HS-5 (cell line): ENCODE measurements around the gene EEF2.
"Not testable (repeated sequence)": the region's sequence is repeated elsewhere in the genome, so short reads cannot be mapped to it uniquely, and the experiment has no call there.

ENCODE experiments used
- DNase-seq: peaks from one replicate; pipeline ENCODE4 v3.0.0-alpha.2; 2012; ENCODE audit warnings: low read depth

The EEF2 gene

DNA sequence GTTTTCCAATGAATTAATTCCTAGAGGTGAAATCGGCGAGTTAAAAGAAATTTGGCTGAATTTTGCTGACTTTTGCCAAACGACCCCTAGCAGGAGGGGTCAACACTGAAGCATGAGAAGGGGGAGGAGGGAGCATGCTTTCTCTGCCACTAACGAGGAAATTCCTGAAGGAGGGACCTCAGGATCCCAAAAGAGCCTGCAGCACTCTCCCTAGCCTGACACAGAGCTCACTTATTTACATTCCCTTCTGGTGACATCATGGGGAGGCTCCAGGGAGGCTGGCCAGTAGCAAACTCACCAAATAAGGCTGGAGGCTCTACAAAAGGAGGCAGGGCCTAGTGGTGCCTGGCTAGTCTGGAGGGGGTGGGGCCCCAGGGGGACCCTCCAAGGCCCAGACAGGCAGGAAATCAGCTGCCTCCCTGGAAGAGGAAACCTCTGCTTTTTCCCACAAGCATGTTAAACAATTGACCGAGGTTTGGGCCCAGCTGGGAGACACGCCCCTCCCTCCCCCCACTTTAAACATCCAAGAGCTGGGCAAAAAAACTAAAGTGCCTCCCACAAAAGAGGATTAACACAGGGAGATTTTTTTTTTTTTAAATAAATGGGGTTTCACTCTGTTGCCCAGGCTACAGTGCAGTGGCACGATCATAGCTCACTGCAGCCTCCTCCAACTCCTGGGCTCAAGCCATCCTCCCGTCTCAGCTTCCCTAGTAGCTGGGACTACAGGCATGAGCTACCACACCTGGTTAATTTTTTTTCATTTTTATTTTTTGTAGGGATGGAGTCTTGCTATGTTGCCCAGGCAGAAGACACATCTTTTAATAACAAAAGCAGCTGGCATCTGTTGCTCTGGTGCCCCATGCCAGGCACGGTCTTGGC, 16.5 kb downstream of the EEF2 start:
- DNase-seq = peak; percentile 100

DNA sequence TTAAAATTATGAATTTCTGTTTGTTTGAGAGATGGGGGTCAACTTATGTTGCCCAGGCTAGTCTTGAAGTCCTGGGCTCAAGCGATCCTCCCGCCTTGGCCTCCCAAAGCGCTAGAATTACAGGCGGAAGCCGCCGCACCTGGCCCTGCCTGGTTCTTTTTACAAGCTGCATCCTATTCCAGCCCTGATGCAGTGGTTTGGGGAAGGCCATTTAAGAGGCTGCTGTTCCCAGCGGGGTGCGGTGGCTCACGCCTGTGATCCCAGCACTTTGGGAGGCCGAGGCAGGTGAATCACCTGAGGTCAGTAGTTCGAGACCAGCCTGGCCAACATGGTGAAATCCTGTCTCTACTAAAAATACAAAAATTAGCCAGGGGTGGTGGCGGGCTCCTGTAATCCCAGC, 17.3 kb downstream of the EEF2 start:
- DNase-seq = not testable (repeated sequence)

DNA sequence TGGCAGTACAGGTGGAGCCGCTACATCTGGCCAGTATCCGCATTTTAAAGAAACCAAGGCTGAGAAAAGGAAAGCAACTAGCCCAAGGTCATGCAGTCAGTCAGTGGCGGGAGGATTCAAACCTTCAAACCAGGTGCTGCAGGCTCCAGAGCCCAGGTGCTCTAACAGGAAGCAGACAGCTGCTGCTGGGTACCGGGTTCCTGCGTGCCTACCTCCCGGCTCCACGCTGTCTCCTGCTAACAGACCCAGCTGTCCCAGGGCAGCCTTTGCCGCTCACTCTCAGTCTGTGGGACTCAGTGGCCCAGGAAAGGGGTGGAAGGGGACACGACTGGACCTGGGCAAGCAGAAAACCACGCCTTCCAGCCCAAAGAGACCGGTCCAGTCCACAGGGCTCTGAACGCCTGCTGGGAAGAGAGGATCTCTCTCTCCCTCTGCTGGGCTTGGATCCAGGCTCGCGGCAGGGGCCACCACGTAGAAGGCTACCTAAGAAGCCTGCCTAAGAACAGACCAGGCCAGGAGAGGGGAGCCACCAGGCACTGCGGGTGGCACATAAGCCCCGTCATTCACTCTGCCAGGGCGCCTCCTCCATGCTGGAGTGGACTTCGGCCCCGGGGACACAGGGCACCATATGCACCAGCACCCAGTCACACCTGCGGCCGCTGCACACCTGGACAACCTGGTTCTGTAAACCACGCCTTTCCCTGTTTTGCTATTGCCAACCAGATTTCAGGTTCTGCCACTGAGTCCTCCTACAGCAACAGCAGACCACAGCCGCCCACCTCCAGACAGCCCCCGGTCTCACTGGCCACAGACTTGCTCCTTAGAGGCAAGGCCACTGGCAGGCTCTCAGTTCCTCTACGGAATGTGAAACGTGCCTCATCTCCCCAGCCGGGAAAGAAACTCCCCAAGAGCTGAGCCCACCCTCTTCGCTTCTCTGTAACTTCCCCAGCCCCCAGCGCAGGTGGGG, 18.9 kb downstream of the EEF2 start:
- no peak for DNase-seq

DNA sequence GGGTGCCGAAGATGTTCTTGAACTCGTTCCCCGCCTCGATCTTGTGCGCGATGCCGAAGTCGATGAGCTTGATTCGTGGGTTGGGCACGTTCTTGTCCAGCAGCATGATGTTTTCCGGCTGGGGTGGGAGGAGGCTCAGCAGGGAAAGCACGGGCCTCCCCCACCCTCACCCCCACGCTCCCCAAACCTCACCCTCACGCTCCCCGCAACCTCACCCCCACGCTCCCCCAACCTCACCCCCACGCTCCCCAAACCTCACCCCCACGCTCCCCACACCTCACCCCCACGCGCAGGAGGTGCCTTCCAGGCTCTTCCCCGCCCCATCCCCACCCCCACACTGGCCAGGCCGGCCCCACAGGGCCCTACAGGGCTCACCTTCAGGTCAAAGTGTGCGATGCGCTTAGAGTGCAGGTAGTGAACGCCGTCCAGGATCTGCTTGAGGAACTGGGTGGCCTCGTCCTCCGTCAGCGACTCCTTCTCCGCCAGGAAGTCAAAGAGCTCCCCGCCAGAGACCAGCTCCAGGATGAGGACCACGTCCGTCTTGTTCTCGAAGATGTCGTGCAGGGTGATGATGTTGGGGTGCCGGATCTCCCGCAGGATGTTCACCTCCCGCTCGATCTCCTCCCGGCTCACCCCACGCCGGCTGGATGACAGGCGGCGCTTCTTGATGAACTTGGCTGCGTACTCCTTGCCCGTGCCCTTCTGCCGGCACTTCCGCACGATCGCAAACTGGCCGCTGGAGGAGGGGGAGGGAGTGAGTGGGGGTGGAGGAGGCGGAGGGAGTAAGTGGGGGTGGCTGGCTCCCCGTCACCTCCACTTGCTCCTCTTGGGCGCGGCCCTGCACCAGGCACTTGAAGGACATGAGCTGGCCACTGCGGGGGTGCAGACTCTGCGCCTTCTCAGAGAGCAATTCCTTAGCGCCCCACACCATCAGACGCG, 20.7 kb downstream of the EEF2 start:
- DNase-seq = no peak

DNA sequence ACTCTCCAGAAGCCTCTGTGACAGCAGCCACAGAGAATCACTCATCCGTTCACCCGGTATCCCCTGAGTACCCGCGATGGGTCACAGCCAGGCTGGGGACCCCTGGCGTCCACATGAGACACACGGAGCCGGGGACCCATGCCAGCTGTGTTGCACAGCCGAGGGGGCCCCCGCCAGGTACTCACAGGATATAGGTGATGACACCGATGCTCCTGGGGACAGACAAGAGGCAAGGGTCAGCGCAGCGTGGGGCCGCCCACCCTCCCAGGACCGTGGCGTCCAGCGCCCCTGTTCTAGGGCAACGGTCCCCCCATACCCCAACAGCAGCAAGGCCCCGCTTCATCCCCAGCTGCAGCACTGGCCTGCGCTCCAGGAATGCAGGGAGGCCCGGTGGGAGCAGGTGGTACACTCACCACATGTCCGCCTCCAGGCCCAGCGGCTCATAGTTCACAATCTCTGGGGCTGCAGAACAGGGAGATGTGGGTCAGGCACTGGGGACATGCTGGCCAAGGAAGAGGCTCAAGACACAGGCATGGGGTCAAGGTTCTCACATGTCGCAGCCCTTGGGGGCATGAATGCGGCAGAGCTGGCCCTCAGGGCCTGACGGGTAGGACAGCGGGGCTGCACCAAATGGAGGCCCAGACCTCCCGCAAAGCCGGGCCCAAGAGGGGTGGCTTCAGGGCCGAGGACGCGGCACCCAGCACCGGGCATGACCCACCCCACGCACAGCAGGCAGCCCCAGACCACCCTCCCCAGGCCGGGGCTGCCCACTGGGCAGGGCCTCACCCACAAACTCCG, 21.6 kb downstream of the EEF2 start:
- DNase-seq = no peak

DNA sequence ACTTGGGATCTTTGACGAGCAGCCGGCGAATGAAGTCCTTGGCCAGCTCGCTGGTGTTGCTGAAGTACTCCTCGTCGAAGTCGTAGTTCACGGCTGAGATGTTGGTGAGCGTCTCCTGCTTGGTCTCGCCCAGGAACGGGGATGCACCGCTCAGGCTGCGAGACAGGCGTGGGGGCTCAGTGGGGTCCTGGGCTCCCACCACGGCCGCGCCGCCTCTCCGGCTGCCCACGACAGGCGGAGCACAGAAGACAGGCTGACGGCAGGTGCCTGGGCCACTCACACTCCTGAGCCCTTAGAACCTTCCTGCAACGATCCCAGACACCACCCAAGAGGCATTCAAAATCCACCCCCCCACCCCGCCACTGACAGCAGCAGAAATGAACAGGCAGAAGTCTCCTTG, 24.3 kb downstream of the EEF2 start:
- no peak for DNase-seq

DNA sequence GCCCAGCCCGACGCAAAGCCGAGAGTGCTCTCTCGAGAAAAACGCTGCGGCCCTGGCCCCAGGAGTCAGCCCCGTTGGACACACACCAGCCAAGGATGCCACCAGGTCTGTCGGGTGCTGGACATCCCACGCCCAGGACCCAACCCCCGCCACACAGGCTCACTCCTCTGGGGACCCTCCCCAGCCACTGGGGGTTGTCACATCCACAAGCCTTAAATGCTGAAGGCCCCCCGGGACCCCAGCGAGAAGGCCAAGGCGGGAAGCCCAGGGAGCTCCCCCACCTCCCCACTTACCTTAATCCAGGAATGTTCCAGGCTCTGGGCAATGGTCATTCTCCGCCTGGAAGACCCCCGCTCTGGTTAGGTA, 25.5 kb downstream of the EEF2 start:
- no peak for DNase-seq

DNA sequence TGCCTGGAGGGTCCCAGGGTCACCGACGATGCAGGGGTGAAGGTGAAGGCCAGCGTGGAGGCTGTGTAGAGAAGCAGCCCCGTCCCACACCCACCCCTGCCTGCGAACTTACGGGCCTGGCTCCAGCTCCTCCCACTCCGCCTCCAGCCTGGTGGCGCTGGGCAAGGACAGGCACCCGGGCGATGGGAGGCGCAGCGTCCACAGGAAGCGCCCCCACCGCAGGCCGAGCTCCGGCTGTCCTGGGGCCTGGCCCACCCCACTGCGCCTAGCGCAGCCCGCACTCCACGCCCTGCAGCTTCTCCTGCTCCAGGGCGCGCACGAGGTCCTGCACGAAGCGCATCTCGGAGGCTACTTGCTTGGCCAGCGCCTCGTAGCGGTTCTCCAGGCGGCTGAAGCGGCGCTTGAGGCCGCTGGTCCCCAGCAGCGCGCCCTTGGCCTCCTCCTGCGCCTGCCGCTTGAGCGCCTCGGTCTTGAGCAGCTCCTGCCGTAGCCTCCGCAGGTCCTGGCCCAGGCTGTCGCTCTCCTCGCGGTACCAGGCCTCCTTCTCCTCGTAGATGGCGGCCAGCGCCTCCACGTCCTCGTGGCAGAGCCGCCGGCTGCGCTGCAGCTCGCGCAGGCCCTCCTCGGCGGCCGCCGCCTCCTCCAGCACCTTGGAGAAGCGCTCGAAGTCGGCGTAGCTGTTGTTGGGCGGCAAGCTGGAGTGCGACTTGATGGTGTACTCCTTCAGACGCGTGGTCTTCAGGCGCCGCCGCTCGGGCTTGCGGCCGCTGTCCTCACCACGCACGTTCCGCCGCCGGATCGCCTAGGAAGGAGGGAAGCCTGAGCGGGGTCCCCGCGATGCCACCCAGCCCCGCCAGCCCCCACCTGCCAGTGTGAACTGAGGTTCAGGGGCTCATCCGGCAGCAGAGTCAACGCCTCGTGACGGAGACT, 26.2 kb downstream of the EEF2 start:
- no peak for DNase-seq

DNA sequence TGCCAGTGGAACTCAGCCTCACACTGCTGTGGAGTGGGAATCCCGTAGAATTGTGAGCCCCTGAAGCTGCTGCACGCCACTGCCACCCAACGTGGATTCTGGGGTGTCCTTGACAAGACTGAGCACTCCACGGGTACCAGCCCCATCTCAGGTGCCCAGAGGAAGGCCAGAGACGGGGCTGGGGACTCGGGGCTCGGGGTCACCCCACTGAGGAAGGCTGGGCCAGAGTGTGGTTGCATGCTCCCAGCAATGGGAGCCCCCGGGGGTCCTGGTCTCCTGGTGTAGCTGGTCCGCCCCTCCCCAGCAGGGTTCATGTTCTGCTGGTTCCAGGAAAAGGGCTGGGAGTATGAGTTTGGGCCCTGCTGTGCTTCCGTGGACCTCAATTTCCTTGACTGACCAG, 29.6 kb downstream of the EEF2 start:
- DNase-seq = no peak

DNA sequence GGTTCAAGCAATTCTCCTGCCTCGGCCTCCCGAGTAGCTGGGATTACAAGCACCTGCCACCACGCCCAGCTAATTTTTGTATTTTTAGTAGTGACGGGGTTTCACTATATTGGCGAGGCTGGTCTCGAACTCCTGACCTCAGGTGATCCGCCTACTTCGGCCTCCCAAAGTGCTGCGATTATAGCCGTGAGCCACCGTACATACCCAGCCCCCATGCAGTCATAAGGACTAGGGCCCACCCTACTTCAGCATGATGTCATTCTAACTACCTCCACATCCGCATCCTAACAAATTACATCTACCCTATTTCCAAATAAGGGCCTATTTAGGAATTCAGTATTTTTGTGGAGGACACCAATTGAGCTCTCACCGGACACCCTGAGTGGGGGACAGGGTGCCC, 30.0 kb downstream of the EEF2 start:
- not testable (repeated sequence) for DNase-seq

DNA sequence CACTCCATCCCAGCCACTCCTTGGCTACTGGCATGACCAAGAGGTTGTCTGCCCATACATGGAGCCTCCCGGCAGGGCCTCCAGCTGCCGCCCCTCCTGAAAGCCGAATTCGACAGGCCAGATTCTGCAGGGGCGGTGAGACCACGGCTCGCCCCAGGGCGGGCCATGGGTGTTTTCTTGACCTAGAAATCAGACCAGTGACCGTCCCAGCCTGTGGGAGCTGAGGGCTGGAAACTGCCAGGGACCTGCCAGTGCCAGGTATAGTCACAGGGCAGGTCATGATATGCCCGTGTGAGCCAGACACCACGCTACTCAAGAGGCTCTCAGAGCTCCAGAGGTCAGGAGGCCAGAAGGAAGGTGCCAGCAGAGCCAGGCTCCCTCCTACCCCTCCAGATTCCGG, 31.2 kb downstream of the EEF2 start:
- DNase-seq = no peak

DNA sequence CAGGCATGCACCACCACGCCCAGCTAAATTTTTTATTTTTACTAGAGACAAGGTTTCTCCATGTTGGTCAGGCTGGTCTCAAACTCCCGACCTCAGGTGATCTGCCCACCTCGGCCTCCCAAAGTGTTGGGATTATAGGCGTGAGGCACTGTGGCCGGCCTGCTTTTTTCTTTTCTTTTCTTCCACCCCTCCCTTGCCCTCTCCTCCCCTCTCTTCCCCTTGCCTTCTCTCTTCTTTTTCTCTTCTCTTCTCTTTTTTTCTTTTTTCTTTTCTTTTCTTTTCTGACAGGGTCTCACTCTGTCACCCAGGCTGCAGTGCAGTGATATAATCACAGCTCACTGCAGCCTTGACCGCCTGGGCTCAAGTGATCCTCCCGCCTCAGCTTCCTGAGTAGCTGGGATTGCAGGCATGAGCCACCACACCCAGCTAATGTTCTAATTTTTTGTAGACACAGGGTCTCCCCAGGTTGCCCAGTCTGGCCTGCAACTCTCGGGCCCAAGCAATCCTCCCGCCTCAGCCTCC, 32.4 kb downstream of the EEF2 start:
- DNase-seq = not testable (repeated sequence)

DNA sequence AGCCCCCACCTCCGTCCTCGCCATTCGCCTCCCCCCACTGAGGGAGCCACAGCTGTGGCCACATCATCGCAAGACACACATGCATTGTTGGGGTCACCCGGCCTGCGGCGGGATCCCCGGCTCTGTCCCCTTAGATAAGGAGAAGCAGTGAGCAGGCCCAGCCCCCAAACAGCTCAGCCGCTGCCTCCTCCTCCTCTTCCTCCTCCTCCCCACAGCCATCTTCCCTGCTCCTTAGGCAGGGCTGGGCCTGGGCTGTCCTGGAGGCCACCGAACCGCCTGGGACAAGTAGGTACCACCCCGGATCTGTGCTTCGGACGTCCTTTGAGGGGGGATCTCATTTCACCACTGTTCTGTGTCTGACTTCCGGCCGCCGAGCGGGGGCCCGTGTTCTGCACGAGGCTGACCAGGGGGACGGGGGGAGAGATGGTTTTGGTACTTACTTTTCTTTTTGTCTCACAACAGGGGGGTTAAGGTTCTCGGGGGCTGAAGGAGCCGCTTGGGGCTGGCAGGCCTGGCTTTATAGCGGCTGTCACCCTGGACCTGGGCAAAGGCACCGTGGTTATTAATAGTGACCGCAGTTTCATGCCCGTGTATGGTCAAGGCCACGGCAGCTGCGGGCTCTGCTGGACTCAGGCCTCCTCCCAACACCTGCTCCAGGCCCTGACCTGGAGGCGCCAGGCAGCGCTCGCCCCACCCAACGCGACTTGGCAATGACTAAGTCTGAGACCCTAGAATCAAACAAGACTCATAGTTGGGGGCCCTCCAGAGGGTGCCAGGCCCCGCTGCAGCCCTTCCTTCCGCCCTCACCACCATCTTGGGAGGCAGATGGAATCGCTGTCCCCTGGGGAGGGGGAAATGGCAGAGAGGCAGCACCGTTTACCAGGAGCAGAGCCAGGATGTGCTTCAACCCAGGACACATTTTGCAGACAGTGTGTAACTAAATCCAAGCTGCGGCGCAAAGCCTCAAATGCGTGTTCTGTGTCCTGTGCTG, 34.1 kb downstream of the EEF2 start:
- no peak for DNase-seq

DNA sequence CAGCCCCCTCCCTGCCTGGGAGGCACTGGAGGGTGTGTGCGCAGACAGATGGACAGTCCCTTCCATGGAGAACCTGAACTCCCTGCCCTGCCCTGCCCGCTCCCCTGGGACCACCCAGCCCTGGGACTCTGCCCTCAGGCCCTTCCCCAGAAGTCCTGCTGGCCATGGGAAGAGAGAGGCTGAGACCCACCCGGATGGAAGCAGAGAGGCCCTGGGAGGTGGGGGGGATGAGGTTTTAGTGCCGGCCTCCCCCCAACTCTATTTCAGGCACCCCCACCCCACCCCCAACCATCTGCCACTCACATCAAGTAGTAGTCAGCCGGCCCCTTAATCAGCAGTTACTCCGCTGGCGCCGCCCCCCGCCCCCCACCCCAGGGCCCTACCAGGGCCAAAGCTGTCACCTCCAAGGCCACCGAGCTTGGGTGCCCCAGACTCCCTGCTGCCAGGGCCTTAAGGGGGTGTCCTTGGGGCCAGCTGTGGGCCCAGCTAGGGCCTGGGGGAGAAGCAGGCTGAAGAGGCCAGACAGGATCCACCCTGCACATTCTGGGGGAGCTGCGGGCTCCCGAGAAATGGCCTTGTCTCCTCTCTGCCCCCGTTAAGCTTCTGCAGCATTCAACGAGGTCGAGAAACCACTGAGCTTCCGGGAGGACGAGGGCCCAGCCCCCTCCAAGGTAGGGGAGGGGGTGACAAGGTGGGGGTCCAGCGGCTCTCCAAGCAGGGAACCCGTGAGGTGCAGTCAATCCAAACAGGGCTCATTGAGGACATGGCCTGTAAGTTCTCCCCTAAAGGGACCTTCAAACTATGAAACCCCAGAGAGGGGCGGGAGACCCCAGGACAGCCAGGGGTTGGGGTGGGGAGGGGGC, 35.0 kb downstream of the EEF2 start:
- no peak for DNase-seq

DNA sequence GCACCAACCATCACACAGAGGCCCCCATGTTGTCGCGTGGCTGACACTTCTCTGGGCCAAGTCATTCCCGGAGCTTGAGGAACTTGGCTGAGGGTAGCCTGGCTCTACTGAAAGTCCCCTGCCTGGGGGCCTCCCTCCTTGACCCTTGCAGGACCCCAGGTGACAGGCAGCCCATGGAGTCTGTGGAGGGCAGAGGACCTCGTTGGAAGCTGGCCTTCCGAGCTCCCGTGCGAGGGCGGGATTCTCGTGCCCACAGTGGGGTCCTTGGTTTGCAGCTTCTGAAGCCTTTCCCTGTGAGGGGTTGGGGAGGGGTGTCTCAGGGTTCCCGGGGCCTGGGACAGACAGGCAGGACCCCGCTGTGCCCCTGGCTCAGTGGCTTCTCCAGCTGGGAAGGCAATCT, 36.0 kb downstream of the EEF2 start:
- DNase-seq = no peak

DNA sequence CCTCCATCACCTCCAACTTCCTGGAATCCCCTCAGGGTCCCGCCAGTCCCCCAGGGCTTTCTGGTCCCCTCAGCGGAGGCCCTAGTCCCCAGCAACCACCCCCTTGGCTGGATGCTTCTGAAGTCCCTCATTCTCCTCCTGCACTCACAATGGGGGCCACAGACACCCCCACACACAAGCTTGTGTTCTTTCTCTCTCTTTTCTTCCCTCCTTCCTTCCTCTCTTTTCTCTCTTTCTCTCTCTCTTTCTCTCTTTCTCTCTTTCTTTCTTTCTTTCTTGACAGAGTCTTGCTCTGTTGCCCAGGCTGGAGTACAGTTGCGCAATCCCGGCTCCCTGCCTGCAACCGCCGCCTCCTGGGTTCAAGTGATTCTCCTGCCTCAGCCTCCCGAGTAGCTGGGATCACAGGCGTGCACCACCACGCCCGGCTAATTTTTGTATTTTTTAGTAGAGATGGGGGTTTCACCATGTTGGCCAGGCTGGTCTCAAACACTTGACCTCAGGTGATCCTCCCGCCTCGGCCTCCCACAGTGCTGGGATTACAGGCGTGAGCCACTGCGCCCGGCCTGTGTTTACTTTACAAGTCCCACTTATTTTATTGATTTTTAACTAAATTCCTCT, 37.8 kb downstream of the EEF2 start:
- DNase-seq = not testable (repeated sequence)

DNA sequence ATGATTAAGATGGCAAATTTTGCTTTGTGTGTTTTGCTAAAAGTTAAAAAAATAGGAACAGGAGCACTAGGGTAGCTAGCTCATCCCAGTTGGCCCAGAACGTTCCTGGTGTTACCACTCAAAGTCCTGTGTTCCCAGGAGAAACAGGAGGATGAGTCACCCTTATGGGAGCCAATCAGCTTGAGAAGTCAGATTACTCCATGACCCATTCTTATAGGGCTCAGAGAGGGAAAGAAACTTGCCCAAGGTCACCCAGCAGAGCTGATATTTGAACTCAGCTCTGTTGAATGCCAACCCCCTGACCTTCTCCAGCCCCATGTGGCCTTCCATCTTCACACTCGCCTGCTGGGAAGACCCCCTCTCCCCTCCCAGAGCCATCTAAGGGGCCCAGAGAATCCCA, 39.4 kb downstream of the EEF2 start:
- DNase-seq = no peak
